HCT116 (cell line): ENCODE results near the gene SAMD14. TPM values are rescaled to one million over a fixed set of nuclear protein-coding genes. Genes with fewer than 3 reads are reported as not detected.

ENCODE experiments used
- ATAC-seq: fragments of 200-7000 bp; cut with Tn5 transposase; 2 replicates; pipeline ENCODE4 v1.9.1; 2020; ENCODE audit warnings: mild to moderate bottlenecking, moderate library complexity
- BruUV-seq: library from RNA; stranded (reverse); fragments of 400-500 nt; replicated peaks from 2 replicates; lab custom pipeline; 2021; lab: Mats Ljungman, UMichigan
- CTCF ChIA-PET: fragments of 300-600 bp; sonication (Branson Sonifier 250); formaldehyde crosslinking; loops from one replicate; lab custom pipeline; 2021; ENCODE audit warnings: antibody characterized with exemption; lab: Charles Lee
- POLR2A ChIA-PET: fragments of 300-600, 350-600 bp; sonication (Branson Sonifier 250); formaldehyde crosslinking; loops from one replicate; lab custom pipeline; 2021; ENCODE audit warnings: antibody characterized with exemption; lab: Charles Lee
- RAD21 ChIA-PET, 2 experiments: fragments of 300-600 bp; sonication (Branson Sonifier 250); formaldehyde crosslinking; loops; one replicate each; lab custom pipeline; 2023; ENCODE audit warnings: low total read pairs in 2 of 2; ENCODE audit not compliant: uncharacterized antibody in 2 of 2, unreplicated experiment in 2 of 2, low non-redundant PET in 1 of 2; lab: Charles Lee
- DNase-seq: peaks from one replicate; pipeline ENCODE4 v3.0.0-alpha.2; 2010; ENCODE audit warnings: low read depth, low spot score
- H2AFZ ChIP-seq: fragments of 200-600 bp; shearing (Covaris generic), sonication (generic); 2 replicates; pipeline ENCODE4 v1.6.1; 2017; ENCODE audit warnings: low read depth, mixed run types, mixed read lengths, antibody characterized with exemption, low read length; ENCODE audit not compliant: poor library complexity, severe bottlenecking
- H3K27ac ChIP-seq: 2 replicates; pipeline ENCODE4 v1.5.1; 2012; ENCODE audit warnings: low read depth, low read length
- H3K27me3 ChIP-seq: fragments of 200-600 bp; sonication (generic); 2 replicates; pipeline ENCODE4 v1.6.1; 2016; ENCODE audit warnings: mixed run types, low read length, mixed read lengths; ENCODE audit not compliant: insufficient read depth
- H3K36me3 ChIP-seq, 2 experiments: fragments of 200-500 bp in 1 of 2; fragments of 200-600 bp in 1 of 2; sonication (Bioruptor generic) in 1 of 2; sonication (generic) in 1 of 2; 2 replicates each; pipeline versions ENCODE4 v1.5.1 to v1.6.1; 2014 to 2016; ENCODE audit warnings: low read length in 2 of 2, inconsistent platforms in 1 of 2, mixed read lengths in 1 of 2, mixed run types in 1 of 2; ENCODE audit not compliant: insufficient read depth in 2 of 2, control insufficient read depth in 1 of 2
- H3K4me1 ChIP-seq, 2 experiments: fragments of 200-600 bp in 1 of 2; sonication (generic) in 1 of 2; 2 replicates each; pipeline versions ENCODE4 v1.5.1 to v1.6.1; 2012 to 2017; ENCODE audit warnings: low read length in 2 of 2, inconsistent platforms in 1 of 2, mild to moderate bottlenecking in 1 of 2, mixed read lengths in 1 of 2, mixed run types in 1 of 2, moderate library complexity in 1 of 2; ENCODE audit not compliant: insufficient read depth in 2 of 2, control insufficient read depth in 1 of 2
- H3K4me2 ChIP-seq: fragments of 200-600 bp; sonication (generic); 2 replicates; pipeline ENCODE4 v1.6.1; 2017; ENCODE audit warnings: mixed run types, low read length, mixed read lengths
- H3K4me3 ChIP-seq, 2 experiments: fragments of 200-600 bp in 1 of 2; sonication (generic) in 1 of 2; replicated peaks in 1 of 2; 2 replicates each; pipeline ENCODE4 v1.5.1; 2011 to 2016; ENCODE audit warnings: low read length in 2 of 2, control low read depth in 1 of 2, low read depth in 1 of 2, mild to moderate bottlenecking in 1 of 2, mixed read lengths in 1 of 2, mixed run types in 1 of 2
- H3K79me2 ChIP-seq: fragments of 200-600 bp; sonication (generic); 2 replicates; pipeline ENCODE4 v1.6.1; 2017; ENCODE audit warnings: mild to moderate bottlenecking, mixed run types, low read length, moderate library complexity, mixed read lengths; ENCODE audit not compliant: insufficient read depth
- H3K9ac ChIP-seq: fragments of 200-600 bp; sonication (generic); 2 replicates; pipeline ENCODE4 v1.6.1; 2016; ENCODE audit warnings: low read length, mixed read lengths
- H3K9me2 ChIP-seq: fragments of 200-600 bp; sonication (generic), shearing (Covaris generic); 2 replicates; pipeline ENCODE4 v1.6.1; 2017; ENCODE audit warnings: mixed run types, mild to moderate bottlenecking, moderate library complexity; ENCODE audit not compliant: insufficient read depth
- H3K9me3 ChIP-seq, 2 experiments: fragments of 200-500 bp in 1 of 2; fragments of 200-600 bp in 1 of 2; sonication (Bioruptor generic) in 1 of 2; sonication (generic) in 1 of 2; 2 replicates each; pipeline ENCODE4 v1.6.1; 2014 to 2017; ENCODE audit warnings: low read length in 2 of 2, mixed read lengths in 2 of 2, inconsistent platforms in 1 of 2, low read depth in 1 of 2, mild to moderate bottlenecking in 1 of 2, mixed run types in 1 of 2, moderate library complexity in 1 of 2; ENCODE audit not compliant: control insufficient read depth in 1 of 2, insufficient read depth in 1 of 2
- H4K20me1 ChIP-seq: fragments of 200-600 bp; sonication (generic), shearing (Covaris generic); 2 replicates; pipeline ENCODE4 v1.6.1; 2017; ENCODE audit warnings: mixed run types, mild to moderate bottlenecking, moderate library complexity; ENCODE audit not compliant: insufficient read depth
- CTCF ChIP-seq, 3 experiments: fragments of 200-600 bp in 1 of 3; sonication (generic) in 1 of 3; IDR thresholded peaks in 2 of 3; conservative IDR thresholded peaks in 1 of 3; 2 replicates each; pipeline ENCODE4 v1.5.1; 2012 to 2017; ENCODE audit warnings: low read depth in 2 of 3, low read length in 2 of 3, antibody characterized with exemption in 1 of 3, borderline replicate concordance in 1 of 3, control low read depth in 1 of 3, mild to moderate bottlenecking in 1 of 3, mixed read lengths in 1 of 3, mixed run types in 1 of 3, moderate library complexity in 1 of 3; ENCODE audit not compliant: insufficient read depth in 1 of 3
- EGR1 ChIP-seq: IDR thresholded peaks from 2 replicates; pipeline ENCODE4 v1.6.1; 2012; ENCODE audit warnings: low read depth
- ELF1 ChIP-seq: IDR thresholded peaks from 2 replicates; pipeline ENCODE4 v1.6.1; 2012; ENCODE audit warnings: low read depth, borderline replicate concordance
- MAX ChIP-seq: IDR thresholded peaks from 2 replicates; pipeline ENCODE4 v1.6.1; 2012
- intact Hi-C: fragments of 100-400 bp; cut with micrococcal nuclease; formaldehyde crosslinking; loops from 2 replicates; pipeline ENCODE4 v1.10.0; 2022
- total RNA-seq: library from RNA; stranded (reverse); gene quantifications from one replicate; pipeline ENCODE4 v1.2.1, GENCODE V29; 2021; ENCODE audit not compliant: unreplicated experiment

Gene SAMD14
- total RNA-seq, 1 experiment from 2014 or later, result 1.5 TPM

- ATAC-seq (no peak), DNase-seq (no peak)
- TF ChIP-seq MAX (no peak), CTCF (IDR thresholded peaks at IDR 0.05 in 2 of 3, conservative IDR thresholded peaks at IDR 0.05 in 1 of 3; ENCODE audit: borderline replicate concordance in 1 of 3, insufficient read depth in 1 of 3, low read depth in 2 of 3, low read length in 2 of 3) (no peak), EGR1 (no peak), ELF1 (no peak)
- no peaks in the 10 kb centered on the region for H3K27me3 ChIP-seq
- CTCF ChIA-PET, result interaction anchor here (1.0 to 2.8 kb wide), 10 partner anchors 11 to 173 kb away, joined by 3 to 31 read pairs (median 5); partner anchors contain the start of gene PPP1R9B
- H3K4me1 ChIP-seq, result peaks cover 20 to 36% of the 10 kb centered on the region in 2 experiments
- no peaks in the 10 kb centered on the region for H4K20me1 ChIP-seq
- H3K9me3 ChIP-seq, result no peaks in the 10 kb centered on the region
- POLR2A ChIA-PET, result interaction anchor here (2.8 kb wide), 1 partner anchor 11 kb away, joined by 22 read pairs; no protein-coding TSS in a partner anchor
- no TSS peak for BruUV-seq
- H2AFZ ChIP-seq, result no peak overlapping the region
- RAD21 ChIA-PET, result no interaction called here
- H3K9ac ChIP-seq, result no peak overlapping the region
- intact Hi-C loops, result no loop called here
- H3K4me3 ChIP-seq, result no peak overlapping the region
- no peak overlapping the region for H3K27ac ChIP-seq
- no peak overlapping the region for H3K4me2 ChIP-seq
- no peaks in the 10 kb centered on the region for H3K79me2 ChIP-seq
- no peaks in the 10 kb centered on the region for H3K9me2 ChIP-seq
- no peaks in the 10 kb centered on the region for H3K36me3 ChIP-seq
Observed at GRCh38 chr17:50162466-50163254, 32.7 kb upstream of the SAMD14 start.
